CD14-positive monocyte (primary cell): ENCODE data around the gene GRIN2B. TPM values are rescaled to one million over a fixed set of nuclear protein-coding genes. Genes with fewer than 3 reads are reported as not detected.

ENCODE experiments used
- DNase-seq, 3 donors: peaks; one replicate each; pipeline ENCODE4 v3.0.0-alpha.2; 2011 to 2022
- H2AFZ ChIP-seq: 2 replicates; pipeline ENCODE4 v1.6.0; 2012; ENCODE audit warnings: mild to moderate bottlenecking, low read depth, low read length, inconsistent platforms; ENCODE audit not compliant: insufficient read depth, poor library complexity, severe bottlenecking
- H3K27ac ChIP-seq, 2 donors: 1 replicate in 1 of 2; 2 replicates in 1 of 2; pipeline ENCODE4 v1.5.1; 2012 to 2013; ENCODE audit warnings: low read length in 2 of 2, control low read depth in 1 of 2, inconsistent platforms in 1 of 2, low read depth in 1 of 2, mild to moderate bottlenecking in 1 of 2
- H3K27me3 ChIP-seq, 2 donors: one replicate each; pipeline versions ENCODE4 v1.6.0 to v1.6.1; 2011 to 2013; ENCODE audit warnings: low read length in 2 of 2; ENCODE audit not compliant: control insufficient read depth in 2 of 2, insufficient read depth in 2 of 2
- H3K36me3 ChIP-seq, 2 donors: replicated peaks in 1 of 2; 1 replicate in 1 of 2; 2 replicates in 1 of 2; pipeline versions ENCODE4 v1.5.1 to v1.6.1; 2012 to 2013; ENCODE audit warnings: low read length in 2 of 2, control low read depth in 1 of 2, inconsistent platforms in 1 of 2, mild to moderate bottlenecking in 1 of 2; ENCODE audit not compliant: insufficient read depth in 2 of 2, control insufficient read depth in 1 of 2
- H3K4me1 ChIP-seq, 2 donors: 1 replicate in 1 of 2; 2 replicates in 1 of 2; pipeline versions ENCODE4 v1.5.1 to v1.6.1; 2012 to 2013; ENCODE audit warnings: low read length in 2 of 2, control low read depth in 1 of 2, inconsistent platforms in 1 of 2, mild to moderate bottlenecking in 1 of 2, moderate library complexity in 1 of 2; ENCODE audit not compliant: insufficient read depth in 2 of 2, control insufficient read depth in 1 of 2
- H3K4me2 ChIP-seq: replicated peaks from 2 replicates; pipeline ENCODE3; 2012; ENCODE audit warnings: low read length, moderate library complexity, mild to moderate bottlenecking; ENCODE audit not compliant: poor library complexity, severe bottlenecking; ENCODE audit errors: extremely low read depth
- H3K4me3 ChIP-seq, 3 experiments: fragments of 200-600 bp in 1 of 3; sonication (generic) in 1 of 3; replicated peaks in 1 of 3; 1 replicate in 2 of 3; 2 replicates in 1 of 3; pipeline ENCODE4 v1.5.1; 2011 to 2013; ENCODE audit warnings: low read length in 3 of 3, mild to moderate bottlenecking in 3 of 3, control low read depth in 2 of 3, low read depth in 2 of 3, inconsistent platforms in 1 of 3, moderate library complexity in 1 of 3
- H3K79me2 ChIP-seq: 2 replicates; pipeline ENCODE4 v1.6.0; 2012; ENCODE audit warnings: mild to moderate bottlenecking, control low read depth, inconsistent platforms, low read length, moderate library complexity; ENCODE audit not compliant: insufficient read depth
- H3K9ac ChIP-seq: 2 replicates; pipeline ENCODE4 v1.6.0; 2017; ENCODE audit warnings: low read length, mild to moderate bottlenecking; ENCODE audit not compliant: insufficient read depth, poor library complexity, severe bottlenecking
- H3K9me3 ChIP-seq, 2 donors: replicated peaks in 1 of 2; 1 replicate in 1 of 2; 2 replicates in 1 of 2; pipeline versions ENCODE4 v1.5.1 to v1.6.1; 2012 to 2013; ENCODE audit warnings: low read length in 2 of 2, control low read depth in 1 of 2; ENCODE audit not compliant: control insufficient read depth in 1 of 2, insufficient read depth in 1 of 2
- H4K20me1 ChIP-seq: 2 replicates; pipeline ENCODE4 v1.6.0; 2012; ENCODE audit warnings: mild to moderate bottlenecking, low read length, control low read depth, moderate library complexity; ENCODE audit not compliant: insufficient read depth
- H3K27ac Mint-ChIP-seq, 7 donors: one replicate each; pipeline ENCODE4 v1.8.0; 2020; ENCODE audit warnings: mild to moderate bottlenecking in 7 of 7, mixed read lengths in 7 of 7, moderate library complexity in 6 of 7, inconsistent platforms in 2 of 7
- H3K27me3 Mint-ChIP-seq, 3 donors: one replicate each; pipeline ENCODE4 v1.8.0; 2021 to 2022; ENCODE audit warnings: low read depth in 3 of 3, mild to moderate bottlenecking in 3 of 3, mixed read lengths in 3 of 3, moderate library complexity in 3 of 3, inconsistent platforms in 1 of 3
- H3K36me3 Mint-ChIP-seq, 2 donors: one replicate each; pipeline ENCODE4 v1.8.0; 2020; ENCODE audit warnings: mixed read lengths in 2 of 2, inconsistent platforms in 1 of 2, mild to moderate bottlenecking in 1 of 2
- H3K4me1 Mint-ChIP-seq: one replicate; pipeline ENCODE4 v1.8.0; 2020; ENCODE audit warnings: mild to moderate bottlenecking, mixed read lengths
- H3K4me3 Mint-ChIP-seq, 2 donors: one replicate each; pipeline ENCODE4 v1.8.0; 2020; ENCODE audit warnings: mild to moderate bottlenecking in 2 of 2, mixed read lengths in 2 of 2, moderate library complexity in 1 of 2
- H3K9me3 Mint-ChIP-seq, 7 donors: one replicate each; pipeline ENCODE4 v1.8.0; 2020 to 2022; ENCODE audit warnings: mixed read lengths in 7 of 7, mild to moderate bottlenecking in 6 of 7, moderate library complexity in 6 of 7, inconsistent platforms in 2 of 7
- WGBS: methylation state at CpG from one replicate; pipeline ENCODE4 v1.1.5; 2013; ENCODE audit warnings: missing lambda C conversion rate; ENCODE audit not compliant: insufficient coverage; 5-methylcytosine and 5-hydroxymethylcytosine counted together
- intact Hi-C, 2 donors: fragments of 100-400 bp; cut with micrococcal nuclease; formaldehyde crosslinking; loops; one replicate each; pipeline versions ENCODE4 v1.15.0 to v1.15.1; 2023
- polyA plus RNA-seq, 3 donors: library from polyadenylated mRNA; depleted of rRNA in 1 of 3; unstranded in 2 of 3; stranded (reverse) in 1 of 3; fragments of 300-500 nt in 2 of 3; fragments of >200 nt in 1 of 3; fragmentation: Illumina TruSeq in 2 of 3; gene quantifications; 1 replicate in 2 of 3; 2 replicates in 1 of 3; pipeline ENCODE4 v1.2.3, GENCODE V29; 2012 to 2021
- TF ChIP-seq, protein P1 (sequence below): fragments of 200-600 bp; IDR thresholded peaks from one replicate; pipeline ENCODE4 v1.8.0; 2022; ENCODE audit warnings: antibody characterized with exemption, mild to moderate bottlenecking

Gene GRIN2B
- polyA plus RNA-seq, 3 donors = not detected

DNA sequence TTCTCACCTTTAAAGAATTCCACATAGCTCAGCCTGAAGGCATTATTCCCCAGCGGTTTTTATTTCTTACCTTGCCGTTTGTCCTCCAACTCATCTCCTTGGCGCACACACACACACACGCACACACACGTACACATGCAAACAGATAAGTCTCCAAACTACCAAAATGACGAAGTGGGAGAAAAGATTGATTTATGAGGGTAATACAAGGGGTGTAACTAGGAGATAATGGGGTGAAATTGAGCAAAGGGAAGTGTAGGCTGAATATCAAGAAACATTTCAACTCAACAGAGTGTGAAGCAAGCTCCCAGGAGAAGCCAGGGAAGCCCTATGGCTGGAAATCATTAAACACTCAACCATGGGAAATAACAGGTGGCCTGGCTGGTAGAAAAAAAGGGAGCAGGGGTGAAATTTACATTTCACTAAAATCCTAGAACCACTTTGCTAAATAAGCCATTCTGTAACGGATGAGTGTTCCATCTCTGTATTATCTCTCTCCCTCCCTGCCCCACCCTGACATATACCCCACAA lies 41.0 kb downstream of the GRIN2B start:
- Histone ChIP-seq H3K27me3 (peaks cover 0 to 3% of the 10 kb centered on the region in 2 donors), H3K27ac (no peak overlapping the region), H3K4me1 (no peaks in the 10 kb centered on the region), H3K4me3 (no peak overlapping the region), H3K79me2 (no peaks in the 10 kb centered on the region), H3K4me2 (no peak overlapping the region), H3K9ac (no peak overlapping the region), H2AFZ (no peak overlapping the region), H3K36me3 (no peaks in the 10 kb centered on the region), H4K20me1 (no peaks in the 10 kb centered on the region), H3K9me3 (no peaks in the 10 kb centered on the region)
- no peak for DNase-seq
- no peak overlapping the region for H3K27ac Mint-ChIP-seq
- no peak overlapping the region for H3K4me3 Mint-ChIP-seq
- peaks cover 5 to 12% (median 9%) of the 10 kb centered on the region in 3 donors for H3K27me3 Mint-ChIP-seq
- no peaks in the 10 kb centered on the region for H3K36me3 Mint-ChIP-seq
- peaks cover 4% of the 10 kb centered on the region for H3K4me1 Mint-ChIP-seq
- TF ChIP-seq, protein P1, sequence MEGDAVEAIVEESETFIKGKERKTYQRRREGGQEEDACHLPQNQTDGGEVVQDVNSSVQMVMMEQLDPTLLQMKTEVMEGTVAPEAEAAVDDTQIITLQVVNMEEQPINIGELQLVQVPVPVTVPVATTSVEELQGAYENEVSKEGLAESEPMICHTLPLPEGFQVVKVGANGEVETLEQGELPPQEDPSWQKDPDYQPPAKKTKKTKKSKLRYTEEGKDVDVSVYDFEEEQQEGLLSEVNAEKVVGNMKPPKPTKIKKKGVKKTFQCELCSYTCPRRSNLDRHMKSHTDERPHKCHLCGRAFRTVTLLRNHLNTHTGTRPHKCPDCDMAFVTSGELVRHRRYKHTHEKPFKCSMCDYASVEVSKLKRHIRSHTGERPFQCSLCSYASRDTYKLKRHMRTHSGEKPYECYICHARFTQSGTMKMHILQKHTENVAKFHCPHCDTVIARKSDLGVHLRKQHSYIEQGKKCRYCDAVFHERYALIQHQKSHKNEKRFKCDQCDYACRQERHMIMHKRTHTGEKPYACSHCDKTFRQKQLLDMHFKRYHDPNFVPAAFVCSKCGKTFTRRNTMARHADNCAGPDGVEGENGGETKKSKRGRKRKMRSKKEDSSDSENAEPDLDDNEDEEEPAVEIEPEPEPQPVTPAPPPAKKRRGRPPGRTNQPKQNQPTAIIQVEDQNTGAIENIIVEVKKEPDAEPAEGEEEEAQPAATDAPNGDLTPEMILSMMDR = no peak
- intact Hi-C loops = no loop called here
- H3K9me3 Mint-ChIP-seq = peaks cover 0 to 11% (median 3%) of the 10 kb centered on the region in 7 donors
- WGBS = 100% methylated on average over 1 of the region's 7 CpGs

- no peak overlapping the region for H3K4me2 ChIP-seq
- peaks cover 4% of the 10 kb centered on the region for H3K4me1 Mint-ChIP-seq
- no peaks in the 10 kb centered on the region for H4K20me1 ChIP-seq
- no peak overlapping the region for H3K9ac ChIP-seq
- H3K27me3 ChIP-seq = peaks cover 0 to 2% of the 10 kb centered on the region in 2 donors
- H3K27ac Mint-ChIP-seq = no peak overlapping the region
- no peak overlapping the region for H3K4me3 Mint-ChIP-seq
- no peaks in the 10 kb centered on the region for H3K4me1 ChIP-seq
- H2AFZ ChIP-seq = no peak overlapping the region
- WGBS = no CpG with 5 or more reads among the region's 2 CpGs
- H3K36me3 Mint-ChIP-seq = no peaks in the 10 kb centered on the region
- H3K9me3 ChIP-seq = no peaks in the 10 kb centered on the region
- no peak overlapping the region for H3K27ac ChIP-seq
- intact Hi-C loops = no loop called here
- H3K36me3 ChIP-seq = no peaks in the 10 kb centered on the region
- TF ChIP-seq, protein P1 = no peak
- peaks cover 0 to 11% (median 3%) of the 10 kb centered on the region in 7 donors for H3K9me3 Mint-ChIP-seq
- no peaks in the 10 kb centered on the region for H3K79me2 ChIP-seq
- H3K27me3 Mint-ChIP-seq = peaks cover 2 to 9% (median 8%) of the 10 kb centered on the region in 3 donors
- no peak for DNase-seq
- H3K4me3 ChIP-seq = no peak overlapping the region
Measured at GRCh38 chr12:13937735-13938134, 43.7 kb downstream of the GRIN2B start.
